ENCODE data around the gene COL9A3.

DNA sequence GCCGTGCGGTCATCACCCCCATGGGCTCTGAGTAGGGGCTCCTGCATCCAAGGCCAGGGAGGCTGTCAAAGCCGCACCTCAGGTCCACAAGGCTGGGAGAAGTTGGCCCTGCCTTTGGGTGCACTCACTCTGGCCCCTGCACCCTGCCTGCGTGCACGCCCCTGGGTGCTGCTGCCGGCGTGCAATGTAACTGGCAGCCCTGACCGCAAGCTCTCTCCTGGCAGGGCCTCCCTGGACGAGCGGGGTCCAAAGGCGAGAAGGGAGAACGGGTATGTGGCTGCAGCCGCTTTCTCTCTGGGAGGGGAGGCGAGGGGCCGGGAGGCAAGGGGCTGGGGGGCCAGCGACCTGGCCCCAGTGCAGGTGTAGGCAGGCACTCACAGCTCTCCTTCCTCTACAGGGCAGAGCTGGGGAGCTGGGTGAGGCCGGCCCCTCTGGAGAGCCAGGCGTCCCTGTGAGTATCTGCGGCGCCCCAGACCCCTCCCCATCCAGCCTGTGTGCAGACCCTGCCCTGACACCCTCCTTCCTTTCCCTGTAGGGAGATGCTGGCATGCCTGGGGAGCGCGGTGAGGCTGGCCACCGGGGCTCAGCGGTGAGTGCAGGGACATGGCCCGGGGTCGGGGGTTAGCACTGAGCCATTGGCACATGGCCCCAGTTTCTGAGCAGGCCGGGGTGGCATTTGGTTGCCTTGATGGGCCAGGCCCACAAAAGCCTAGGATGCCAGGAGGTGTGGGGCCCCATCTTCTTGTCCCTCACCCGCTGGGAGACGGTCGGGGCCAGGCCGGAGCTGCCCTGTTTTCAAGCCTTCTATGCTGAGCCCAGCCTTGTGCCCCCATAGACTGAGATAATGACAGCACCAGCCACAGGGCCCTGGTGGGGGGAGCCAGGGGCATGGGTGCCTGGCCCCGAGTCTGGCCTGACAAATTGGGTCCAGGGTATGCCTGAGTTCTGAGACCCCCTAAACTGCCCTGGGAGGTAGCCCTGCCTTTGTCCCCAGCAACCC is 12.7 kb downstream of the COL9A3 start:
- TF ChIP-seq, protein P1, sequence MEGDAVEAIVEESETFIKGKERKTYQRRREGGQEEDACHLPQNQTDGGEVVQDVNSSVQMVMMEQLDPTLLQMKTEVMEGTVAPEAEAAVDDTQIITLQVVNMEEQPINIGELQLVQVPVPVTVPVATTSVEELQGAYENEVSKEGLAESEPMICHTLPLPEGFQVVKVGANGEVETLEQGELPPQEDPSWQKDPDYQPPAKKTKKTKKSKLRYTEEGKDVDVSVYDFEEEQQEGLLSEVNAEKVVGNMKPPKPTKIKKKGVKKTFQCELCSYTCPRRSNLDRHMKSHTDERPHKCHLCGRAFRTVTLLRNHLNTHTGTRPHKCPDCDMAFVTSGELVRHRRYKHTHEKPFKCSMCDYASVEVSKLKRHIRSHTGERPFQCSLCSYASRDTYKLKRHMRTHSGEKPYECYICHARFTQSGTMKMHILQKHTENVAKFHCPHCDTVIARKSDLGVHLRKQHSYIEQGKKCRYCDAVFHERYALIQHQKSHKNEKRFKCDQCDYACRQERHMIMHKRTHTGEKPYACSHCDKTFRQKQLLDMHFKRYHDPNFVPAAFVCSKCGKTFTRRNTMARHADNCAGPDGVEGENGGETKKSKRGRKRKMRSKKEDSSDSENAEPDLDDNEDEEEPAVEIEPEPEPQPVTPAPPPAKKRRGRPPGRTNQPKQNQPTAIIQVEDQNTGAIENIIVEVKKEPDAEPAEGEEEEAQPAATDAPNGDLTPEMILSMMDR (IDR thresholded peaks at IDR 0.05; ENCODE audit: low read depth, low read length): no peak
- no peak for TF ChIP-seq EZH2phosphoT487 (IDR thresholded peaks at IDR 0.05; ENCODE audit: low read depth)

Data from OCI-LY3 (cell line).